Stomach (tissue), 9 donors: Measurements from ENCODE around the gene RASGRP3. TPM values are rescaled to one million over a fixed set of nuclear protein-coding genes. Genes with fewer than 3 reads are reported as not detected.
A peak's percentile ranks its signal among the peaks of the same experiment; 100 is the strongest.

Experiments used
- DNase-seq, 2 donors: peaks; one replicate each; pipeline versions ENCODE4 v3.0.0 to v3.0.0-alpha.2; 2013 to 2019
- H3K27ac ChIP-seq, 5 donors: fragments of 200-600 bp in 4 of 5; sonication (generic) in 4 of 5; one replicate each; pipeline ENCODE4 v1.5.1; 2013 to 2019; ENCODE audit warnings: mild to moderate bottlenecking in 1 of 5, moderate library complexity in 1 of 5
- H3K27me3 ChIP-seq, 3 donors: fragments of 200-600 bp; sonication (generic); one replicate each; pipeline ENCODE4 v1.5.1; 2017 to 2019; ENCODE audit warnings: mixed run types in 1 of 3
- H3K36me3 ChIP-seq, 4 donors: fragments of 200-600 bp; sonication (generic); 1 replicate in 3 of 4; 2 replicates in 1 of 4; pipeline ENCODE4 v1.5.1; 2016 to 2019
- H3K4me1 ChIP-seq, 4 donors: fragments of 200-600 bp; sonication (generic); one replicate each; pipeline ENCODE4 v1.5.1; 2016 to 2019
- H3K4me3 ChIP-seq, 4 donors: fragments of 200-600 bp; sonication (generic) in 3 of 4; one replicate each; pipeline ENCODE4 v1.5.1; 2016 to 2019; ENCODE audit warnings: mild to moderate bottlenecking in 1 of 4
- H3K9me3 ChIP-seq, 4 donors: fragments of 200-600 bp; sonication (generic); one replicate each; pipeline ENCODE4 v1.5.1; 2016 to 2019
- EP300 ChIP-seq: sonication (generic); formaldehyde crosslinking; IDR thresholded peaks from one replicate; pipeline ENCODE4 v1.6.1; 2017; ENCODE audit warnings: antibody characterized with exemption
- POLR2A ChIP-seq, 4 donors: fragments of 450-650 bp; IDR thresholded peaks; one replicate each; pipeline ENCODE4 v1.6.1; 2016; ENCODE audit warnings: antibody characterized with exemption in 4 of 4, control low read depth in 2 of 4, mild to moderate bottlenecking in 1 of 4, moderate library complexity in 1 of 4
- POLR2AphosphoS5 ChIP-seq, 3 donors: sonication (generic); formaldehyde crosslinking; IDR thresholded peaks; one replicate each; pipeline ENCODE4 v1.6.1; 2016; ENCODE audit warnings: antibody characterized with exemption in 3 of 3
- WGBS, 5 donors: extraction: QIAGEN DNeasy Blood & Tissue Kit in 3 of 5; methylation state at CpG; one replicate each; pipeline versions ENCODE4 v1.1.5 to v1.1.7; 2013 to 2018; 5-methylcytosine and 5-hydroxymethylcytosine counted together
- intact Hi-C: fragments of 100-400 bp; cut with DNase I; formaldehyde crosslinking; loops from one replicate; pipeline ENCODE4 v1.15.1; 2023; ENCODE audit warnings: low total_unique reads
- polyA plus RNA-seq, 3 donors: library from polyadenylated mRNA; stranded (reverse); fragments of 200-250 nt; gene quantifications; one replicate each; pipeline ENCODE4 v1.2.3, GENCODE V29; 2013
- total RNA-seq, 5 donors: library from RNA; depleted of rRNA; stranded (reverse); fragments of >200 nt; gene quantifications; one replicate each; pipeline versions ENCODE4 v1.1.0 to v1.2.3, GENCODE V29; 2014 to 2016
- TF ChIP-seq, protein P1 (sequence below), 7 experiments: fragments of 450-650 bp in 4 of 7; fragments of 200-600 bp in 3 of 7; sonication (generic) in 3 of 7; IDR thresholded peaks; one replicate each; pipeline ENCODE4 v1.5.1; 2016 to 2019; ENCODE audit warnings: antibody characterized with exemption in 7 of 7, control low read depth in 2 of 7, mild to moderate bottlenecking in 1 of 7
- donor health status: healthy with polysubstance abuse.
- donor health status: Bipolar disorder and iron deficiency.
- donor health status: healthy.

RASGRP3 gene
- total and polyA plus RNA-seq, 8 donors = 0.29 to 51.3 (median 10.1) TPM

DNA sequence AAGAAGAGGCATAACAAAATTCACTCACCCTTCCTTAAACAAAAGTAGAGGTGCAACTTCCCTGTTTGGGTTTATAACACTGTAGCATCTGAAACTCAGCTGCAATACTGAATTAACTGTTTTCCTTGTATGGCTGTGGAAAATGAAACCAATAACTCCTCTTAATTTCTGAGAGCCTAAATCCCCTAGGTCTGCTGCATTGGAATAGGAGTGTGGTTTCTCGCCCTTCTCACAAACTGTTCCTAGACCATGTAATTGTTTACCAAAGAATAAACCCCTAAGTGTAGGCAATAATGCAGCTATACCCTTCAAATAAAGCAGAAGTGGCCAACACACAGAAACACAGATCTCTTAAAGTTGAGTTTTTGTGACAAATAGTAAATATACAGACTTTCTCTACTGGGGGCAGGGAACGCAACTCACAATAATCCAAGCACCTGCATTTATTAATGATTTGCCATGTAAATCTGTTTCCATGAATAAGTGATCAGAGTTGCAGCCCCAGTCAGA, 52.0 kb downstream of the RASGRP3 start:
- Histone ChIP-seq H3K9me3 (no peaks in the 10 kb centered on the region), H3K4me1 (peaks cover 0 to 5% (median 0%) of the 10 kb centered on the region in 4 donors), H3K4me3 (no peak overlapping the region), H3K27me3 (no peaks in the 10 kb centered on the region), H3K27ac (no peak overlapping the region), H3K36me3 (no peaks in the 10 kb centered on the region)
- intact Hi-C loops = no loop called here
- 90 to 97% (median 94%) methylated on average over 2 of the region's 2 CpGs for WGBS, 5 donors
- TF ChIP-seq, protein P1, sequence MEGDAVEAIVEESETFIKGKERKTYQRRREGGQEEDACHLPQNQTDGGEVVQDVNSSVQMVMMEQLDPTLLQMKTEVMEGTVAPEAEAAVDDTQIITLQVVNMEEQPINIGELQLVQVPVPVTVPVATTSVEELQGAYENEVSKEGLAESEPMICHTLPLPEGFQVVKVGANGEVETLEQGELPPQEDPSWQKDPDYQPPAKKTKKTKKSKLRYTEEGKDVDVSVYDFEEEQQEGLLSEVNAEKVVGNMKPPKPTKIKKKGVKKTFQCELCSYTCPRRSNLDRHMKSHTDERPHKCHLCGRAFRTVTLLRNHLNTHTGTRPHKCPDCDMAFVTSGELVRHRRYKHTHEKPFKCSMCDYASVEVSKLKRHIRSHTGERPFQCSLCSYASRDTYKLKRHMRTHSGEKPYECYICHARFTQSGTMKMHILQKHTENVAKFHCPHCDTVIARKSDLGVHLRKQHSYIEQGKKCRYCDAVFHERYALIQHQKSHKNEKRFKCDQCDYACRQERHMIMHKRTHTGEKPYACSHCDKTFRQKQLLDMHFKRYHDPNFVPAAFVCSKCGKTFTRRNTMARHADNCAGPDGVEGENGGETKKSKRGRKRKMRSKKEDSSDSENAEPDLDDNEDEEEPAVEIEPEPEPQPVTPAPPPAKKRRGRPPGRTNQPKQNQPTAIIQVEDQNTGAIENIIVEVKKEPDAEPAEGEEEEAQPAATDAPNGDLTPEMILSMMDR (IDR thresholded peaks at IDR 0.05) = no peak
- TF ChIP-seq POLR2A (IDR thresholded peaks at IDR 0.05) (no peak), EP300 (no peak), POLR2AphosphoS5 (IDR thresholded peaks at IDR 0.05) (no peak)
- no peak for DNase-seq

DNA sequence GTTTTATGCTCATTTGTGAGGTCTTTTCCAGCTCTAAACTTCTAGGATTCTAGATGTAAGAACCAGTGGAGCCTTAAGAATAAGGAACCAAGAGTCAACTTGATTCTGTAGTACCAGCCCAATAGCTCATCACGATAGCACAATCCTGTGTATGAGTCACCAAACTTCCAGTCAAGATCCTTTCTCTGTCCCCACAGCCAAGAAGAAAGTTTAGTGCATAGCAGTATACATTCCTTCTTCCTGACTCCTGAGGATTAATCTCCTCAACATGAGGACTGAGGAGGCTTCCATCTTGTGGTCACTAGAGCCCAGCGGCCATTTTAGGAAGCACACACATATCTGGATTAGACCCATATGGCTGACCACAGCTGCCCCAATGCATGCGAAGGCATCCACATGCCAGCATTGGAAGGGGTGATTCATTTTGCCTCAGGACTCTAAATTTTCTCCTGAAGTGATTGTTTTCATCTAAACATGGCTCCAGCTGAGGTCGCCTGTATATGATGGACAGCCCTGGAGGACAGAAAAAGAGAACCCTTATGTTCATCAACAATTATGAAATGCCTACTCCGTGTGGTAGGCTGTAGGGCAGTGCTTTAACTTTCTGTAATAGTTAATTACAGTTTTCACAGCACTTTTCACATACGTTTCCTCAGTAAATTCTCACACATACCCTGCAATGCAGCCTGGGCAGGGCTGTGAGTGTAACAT, 53.5 kb downstream of the RASGRP3 start:
- Histone ChIP-seq H3K27ac (no peak overlapping the region), H3K27me3 (no peaks in the 10 kb centered on the region), H3K4me3 (no peak overlapping the region), H3K9me3 (no peaks in the 10 kb centered on the region), H3K4me1 (peaks cover 0 to 5% (median 0%) of the 10 kb centered on the region in 4 donors), H3K36me3 (no peaks in the 10 kb centered on the region)
- 74 to 82% (median 80%) methylated on average over 6 of the region's 6 CpGs for WGBS, 5 donors
- DNase-seq = no peak
- no peak for TF ChIP-seq EP300
- peak in 1 of 3 donors; percentile 58 for TF ChIP-seq POLR2AphosphoS5 (IDR thresholded peaks at IDR 0.05)
- no peak for TF ChIP-seq POLR2A (IDR thresholded peaks at IDR 0.05)
- intact Hi-C loops = no loop called here

DNA sequence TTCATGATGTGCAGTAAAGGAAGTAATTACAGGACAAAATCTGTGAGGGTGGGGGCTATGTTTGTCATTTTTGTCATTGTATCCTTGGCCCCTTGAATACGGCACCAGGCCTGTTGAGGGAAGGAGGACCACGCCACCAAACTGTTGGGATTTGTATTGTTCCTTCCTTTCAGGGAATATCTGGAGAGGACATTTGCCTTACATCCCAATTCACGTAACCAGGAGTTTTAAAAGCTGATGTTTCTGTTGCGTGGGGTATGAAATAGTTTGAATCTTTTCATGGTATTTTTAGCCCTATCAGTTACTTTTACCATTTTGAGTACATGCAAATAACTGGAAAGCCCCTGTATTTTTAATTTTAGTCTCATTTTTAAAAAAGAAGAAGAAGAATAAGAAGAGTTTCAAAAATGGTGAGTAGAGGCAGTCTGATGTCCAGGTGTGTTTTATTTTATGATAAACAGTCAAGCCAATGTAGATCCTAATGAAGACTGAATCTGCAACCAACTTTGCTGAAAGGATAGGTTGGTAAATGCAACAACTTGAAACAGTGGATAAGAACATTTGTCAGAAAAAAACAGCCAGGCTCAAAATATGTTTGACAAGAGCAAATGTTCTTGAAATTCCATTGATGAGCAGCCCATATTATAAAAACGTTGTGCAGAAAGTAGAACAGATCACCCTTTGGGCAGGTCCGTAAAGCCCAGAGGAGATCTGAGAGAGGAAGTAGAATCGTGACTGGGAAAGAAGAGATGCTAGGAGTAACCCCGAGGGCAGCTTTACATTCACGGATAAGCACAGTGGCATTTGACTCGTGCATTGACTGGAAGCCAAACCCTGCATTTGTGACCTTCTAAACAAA, 54.5 kb downstream of the RASGRP3 start:
- Histone ChIP-seq H3K4me3 (no peak overlapping the region), H3K27ac (no peak overlapping the region), H3K9me3 (no peaks in the 10 kb centered on the region), H3K36me3 (no peaks in the 10 kb centered on the region), H3K4me1 (peaks cover 0 to 5% (median 0%) of the 10 kb centered on the region in 4 donors), H3K27me3 (no peaks in the 10 kb centered on the region)
- intact Hi-C loops = no loop called here
- DNase-seq = no peak
- TF ChIP-seq POLR2AphosphoS5 (IDR thresholded peaks at IDR 0.05) (no peak), EP300 (no peak), POLR2A (IDR thresholded peaks at IDR 0.05) (no peak)
- TF ChIP-seq, protein P1 (IDR thresholded peaks at IDR 0.05) = no peak
- WGBS, 5 donors = 68 to 87% (median 76%) methylated on average over 9 to 10 of the region's 10 CpGs

DNA sequence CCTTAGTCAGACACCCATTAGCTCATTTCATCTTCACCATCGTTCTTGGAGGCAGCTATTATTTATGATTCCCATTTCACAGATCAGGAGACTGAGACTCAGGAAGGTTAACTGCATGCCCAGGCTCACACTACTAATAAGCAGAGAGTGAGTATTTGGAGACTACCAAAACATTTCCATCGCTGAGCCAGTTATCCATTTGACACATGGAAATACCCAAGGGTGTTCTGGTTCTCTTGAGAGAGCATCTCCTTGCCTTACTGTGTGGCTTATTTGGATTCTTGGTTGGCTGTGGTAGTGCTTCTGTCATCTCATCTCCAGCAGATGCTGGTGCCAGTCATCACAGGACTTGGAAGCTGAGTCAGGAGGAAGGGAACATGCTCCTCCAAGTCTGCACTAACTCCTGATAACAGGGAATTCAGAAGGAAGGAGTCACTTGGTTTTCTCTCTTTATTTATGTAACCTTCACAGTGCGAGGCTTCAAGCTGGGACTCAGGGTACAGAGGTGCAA, 55.2 kb downstream of the RASGRP3 start:
- no peak overlapping the region for H3K27ac ChIP-seq

More for the DNA sequence above, 55.2 kb downstream of the RASGRP3 start:
- TF ChIP-seq EP300 = no peak
- TF ChIP-seq, protein P1 (IDR thresholded peaks at IDR 0.05) = no peak
- no peaks in the 10 kb centered on the region for H3K27me3 ChIP-seq
- 65 to 80% (median 78%) methylated on average over 3 of the region's 3 CpGs for WGBS, 5 donors
- no peak for DNase-seq
- intact Hi-C loops = no loop called here
- H3K9me3 ChIP-seq = peaks cover 0 to 1% (median under 1%) of the 10 kb centered on the region in 4 donors
- H3K36me3 ChIP-seq = no peaks in the 10 kb centered on the region
- H3K4me1 ChIP-seq = peaks cover 0 to 5% (median 0%) of the 10 kb centered on the region in 4 donors
- no peak overlapping the region for H3K4me3 ChIP-seq
